ENCODE data around the gene STAT1.

Gene STAT1

GRCh38 chr2:191020742-191021381 is 6.9 kb upstream of the STAT1 start:
- ChIA-PET CTCF (interaction anchor here (0.5 to 1.0 kb wide), 2 partner anchors 41 to 170 kb away, joined by 3 read pairs; no protein-coding TSS in a partner anchor), POLR2A (interaction anchor here (1.3 to 1.7 kb wide), 3 partner anchors 9 to 139 kb away, joined by 3 to 9 read pairs (median 4); no protein-coding TSS in a partner anchor)
- no peaks in the 10 kb centered on the region; the same call in 1 of the 2 replicates for H3K4me1 ChIP-seq (ENCODE audit: control insufficient read depth, insufficient read depth, low read length)
- peak overlapping the region; percentile 67 for H3K4me3 ChIP-seq (ENCODE audit: low read depth, low read length)
- H3K27ac ChIP-seq (ENCODE audit: extremely low read depth, low read depth, low read length) = peak overlapping the region; percentile 69; the same call in 1 of the 2 replicates
- TF ChIP-seq BCL6B (tag by site-specific recombination; IDR thresholded peaks at IDR 0.05) (no peak), ZNF335 (tag by site-specific recombination; conservative IDR thresholded peaks at IDR 0.05) (peak; percentile 39; the same call in 1 of the 2 replicates), ZNF501 (tag by site-specific recombination; IDR thresholded peaks at IDR 0.05) (0 out of 2 replicates have a peak, but pooled peaks have one; percentile 7), ZNF843 (tag by site-specific recombination; IDR thresholded peaks at IDR 0.05) (no peak), ATF2 (tag by site-specific recombination; IDR thresholded peaks at IDR 0.05; ENCODE audit: low read depth) (no peak), SP2 (tag by site-specific recombination; IDR thresholded peaks at IDR 0.05) (no peak), PRDM4 (tag by site-specific recombination; IDR thresholded peaks at IDR 0.05) (peak; percentile 79), ZNF561 (tag by site-specific recombination; IDR thresholded peaks at IDR 0.05; ENCODE audit: borderline replicate concordance) (no peak), BCL11A (tag by site-specific recombination; IDR thresholded peaks at IDR 0.05; ENCODE audit: low read depth) (no peak), ZNF449 (tag by site-specific recombination; IDR thresholded peaks at IDR 0.05) (no peak), KLF7 (tag by site-specific recombination; IDR thresholded peaks at IDR 0.05; ENCODE audit: borderline replicate concordance) (no peak), PATZ1 (tag by site-specific recombination; IDR thresholded peaks at IDR 0.05) (no peak), ZNF692 (tag by site-specific recombination; IDR thresholded peaks at IDR 0.05) (no peak), REST (tag by site-specific recombination; IDR thresholded peaks at IDR 0.05) (no peak), YY2 (tag by site-specific recombination; IDR thresholded peaks at IDR 0.05) (no peak), ZNF654 (tag by site-specific recombination; IDR thresholded peaks at IDR 0.05; ENCODE audit: low read depth) (no peak)
- no peaks in the 10 kb centered on the region for H3K36me3 ChIP-seq (ENCODE audit: control insufficient read depth in 2 of 2, insufficient read depth in 1 of 2, low read length in 2 of 2)
- H3K9me3 ChIP-seq (ENCODE audit: control insufficient read depth, insufficient read depth, low read depth, low read length) = no peaks in the 10 kb centered on the region

Measured in HEK293 (cell line).